Fibroblast of skin of left quadriceps (primary cell): ENCODE data around the gene TMEM150C.
"Not testable (repeated sequence)": the region's sequence is repeated elsewhere in the genome, so short reads cannot be mapped to it uniquely, and the experiment has no call there.

Source experiments
- DNase-seq, 2 experiments: peaks; one replicate each; pipeline ENCODE4 v3.0.0-alpha.2; 2013; ENCODE audit warnings: low read depth in 2 of 2

TMEM150C gene

GRCh38 chr4:82515705-82516104, 46.1 kb downstream of the TMEM150C start:
- DNase-seq: peak; percentile 72 to 73

GRCh38 chr4:82513382-82513781, 48.4 kb downstream of the TMEM150C start:
- no peak for DNase-seq

GRCh38 chr4:82510216-82510615, 51.6 kb downstream of the TMEM150C start:
- DNase-seq: no peak

GRCh38 chr4:82508806-82509428, 52.9 kb downstream of the TMEM150C start:
- DNase-seq: no peak

- DNase-seq: no peak
Observed at GRCh38 chr4:82508011-82508410, 53.8 kb downstream of the TMEM150C start.

- DNase-seq: no peak
Observed at GRCh38 chr4:82501154-82501442, 60.7 kb downstream of the TMEM150C start.

GRCh38 chr4:82500435-82501153, 61.2 kb downstream of the TMEM150C start:
- peak; percentile 60 to 69 for DNase-seq

GRCh38 chr4:82499738-82500434, 61.9 kb downstream of the TMEM150C start:
- no peak for DNase-seq

DNA sequence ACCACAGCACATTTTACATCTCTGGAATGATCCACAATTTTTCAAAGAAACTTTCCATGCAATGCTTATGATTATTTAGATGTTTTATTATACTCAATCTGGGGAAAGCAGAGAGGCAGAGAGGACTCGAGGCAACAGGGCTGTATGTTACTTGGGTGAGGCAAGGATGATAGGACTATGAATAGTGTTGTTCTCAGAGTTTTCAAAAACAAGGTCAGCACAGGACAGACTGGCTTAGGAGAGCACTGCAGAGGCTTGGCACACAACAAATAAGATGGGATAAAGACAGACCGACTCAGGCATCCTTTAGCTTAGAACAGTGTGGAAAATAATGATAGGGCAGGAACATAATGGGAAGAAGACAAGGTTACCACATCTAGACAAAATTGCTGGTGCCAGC, 65.4 kb downstream of the TMEM150C start:
- no peak for DNase-seq

GRCh38 chr4:82495666-82496065, 66.1 kb downstream of the TMEM150C start:
- DNase-seq: no peak

- no peak for DNase-seq
Observed at GRCh38 chr4:82493721-82494425, 67.9 kb downstream of the TMEM150C start.

DNA sequence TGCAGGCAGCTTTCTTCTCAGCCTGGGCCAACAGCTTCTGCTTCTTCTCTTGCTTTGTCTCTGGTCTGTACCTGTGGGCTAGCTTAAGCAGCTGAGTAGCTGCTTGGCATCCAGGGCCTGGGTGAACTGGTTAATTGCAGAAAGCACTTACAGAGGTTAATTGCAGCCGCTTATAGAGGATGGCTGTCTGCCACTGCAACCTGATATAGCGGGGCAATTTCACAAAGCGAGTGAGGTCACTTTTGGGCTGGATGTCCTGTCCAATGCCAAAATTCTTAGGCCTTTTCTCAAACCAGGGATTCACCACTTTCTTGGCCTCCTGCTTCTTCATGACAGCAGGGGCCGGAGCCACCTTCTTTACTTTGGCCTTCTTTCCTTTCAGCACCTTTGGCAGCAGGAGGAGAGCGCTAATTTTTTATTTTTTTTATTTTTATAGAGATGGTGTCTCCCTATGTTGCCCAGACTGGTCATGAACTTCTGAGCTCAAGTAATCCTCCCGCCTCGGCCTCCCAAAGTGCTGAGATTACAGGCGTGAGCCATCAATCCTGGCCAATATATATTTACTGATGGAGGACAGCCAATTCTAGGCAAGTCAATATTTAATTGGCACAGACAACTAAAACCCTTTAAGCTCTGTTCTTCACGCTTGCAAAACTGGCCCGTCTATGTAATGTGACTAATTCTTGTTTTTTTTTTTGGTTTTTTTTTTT, 70.4 kb downstream of the TMEM150C start:
- no peak for DNase-seq

GRCh38 chr4:82489987-82490386, 71.8 kb downstream of the TMEM150C start:
- DNase-seq: no peak

DNA sequence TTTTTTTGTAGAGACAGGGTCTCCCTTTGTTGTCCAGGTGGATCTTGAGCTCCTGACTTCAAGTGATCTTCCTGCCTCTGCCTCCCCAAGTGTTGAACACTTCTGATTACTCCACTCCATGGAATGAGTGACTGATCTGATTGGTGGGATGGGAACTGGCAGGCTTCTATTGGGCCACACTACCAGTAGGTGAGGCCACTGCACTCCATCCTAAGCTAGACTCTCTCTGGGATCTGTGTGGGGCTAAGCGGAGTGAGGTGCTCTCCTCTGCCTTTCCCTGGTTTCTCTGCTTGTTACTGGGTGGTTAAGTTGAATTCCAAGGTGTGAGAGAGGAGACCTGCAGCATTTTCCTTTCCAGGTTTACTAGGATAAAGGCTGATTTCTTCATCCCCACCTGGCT, 72.7 kb downstream of the TMEM150C start:
- DNase-seq: no peak

DNA sequence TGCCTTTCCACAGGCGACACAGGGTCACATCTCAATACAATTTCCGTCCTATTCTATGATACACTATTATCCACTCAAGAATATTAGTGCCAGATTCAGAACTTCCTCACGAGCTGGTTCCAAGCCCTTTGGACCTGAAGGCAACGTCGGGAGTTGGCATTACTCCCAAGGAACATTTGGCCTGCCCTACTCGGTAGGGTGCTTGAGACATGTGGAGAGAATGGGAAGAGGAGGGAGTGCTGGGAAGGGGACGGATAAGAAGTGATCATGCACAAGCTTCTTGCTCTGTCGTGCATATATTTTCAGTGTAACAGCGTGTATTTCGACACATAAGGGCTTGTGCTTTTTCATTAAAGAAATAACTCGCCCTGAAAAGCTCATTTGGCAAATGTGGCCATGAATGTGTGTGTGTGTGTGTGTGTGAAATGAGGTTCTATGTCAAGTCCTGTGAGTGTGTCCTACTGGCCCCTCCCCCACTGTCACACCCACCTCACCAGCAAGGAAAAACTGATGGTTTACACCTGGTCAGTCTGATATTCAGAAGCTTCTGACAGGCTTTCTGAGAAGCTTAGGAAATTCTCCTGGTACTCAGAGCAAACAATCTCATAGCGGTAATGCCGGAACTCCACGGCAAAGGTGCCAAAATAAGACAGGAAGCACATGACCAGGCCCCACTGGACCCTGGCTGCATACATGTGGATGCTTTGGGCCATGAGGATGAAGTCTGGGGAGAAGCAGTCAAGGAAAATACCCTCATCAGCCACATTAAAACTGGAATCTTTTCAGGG, 76.6 kb downstream of the TMEM150C start:
- DNase-seq: no peak

DNA sequence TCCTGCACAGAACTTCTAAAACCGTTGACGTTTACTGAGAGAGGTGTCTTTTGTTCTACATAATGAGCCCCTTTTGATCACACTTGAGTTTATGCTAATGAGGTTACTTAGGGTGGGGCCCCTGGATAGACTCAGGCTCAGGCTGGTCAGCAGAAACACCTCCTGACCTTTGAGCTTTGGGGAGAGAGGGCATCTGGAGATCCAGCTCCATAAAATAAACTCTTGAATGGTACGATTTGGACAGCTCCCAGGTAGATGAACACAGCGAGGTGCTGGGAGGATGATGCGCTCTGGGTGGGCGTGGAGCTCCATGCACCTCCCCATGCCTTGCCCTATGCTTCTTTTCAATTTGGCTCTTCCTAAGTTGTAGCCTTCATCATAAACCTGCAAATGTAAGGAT, 79.4 kb downstream of the TMEM150C start:
- no peak for DNase-seq

DNA sequence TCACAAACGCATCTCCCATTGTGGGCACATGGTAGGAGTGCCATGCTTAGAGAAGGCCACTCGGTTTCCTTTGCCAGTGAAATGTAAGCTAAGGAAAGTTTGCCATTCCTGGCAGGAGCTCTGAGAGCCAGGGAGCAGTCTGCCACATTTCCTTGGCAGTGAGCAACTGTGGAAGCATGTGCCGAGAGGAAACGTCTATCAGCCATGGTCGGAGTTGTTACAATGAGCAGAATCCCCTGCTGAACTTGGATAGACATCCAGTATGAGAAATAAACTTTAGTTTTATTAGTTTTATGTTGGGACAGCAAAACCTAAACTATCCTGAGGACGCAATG, 80.3 kb downstream of the TMEM150C start:
- no peak for DNase-seq

DNA sequence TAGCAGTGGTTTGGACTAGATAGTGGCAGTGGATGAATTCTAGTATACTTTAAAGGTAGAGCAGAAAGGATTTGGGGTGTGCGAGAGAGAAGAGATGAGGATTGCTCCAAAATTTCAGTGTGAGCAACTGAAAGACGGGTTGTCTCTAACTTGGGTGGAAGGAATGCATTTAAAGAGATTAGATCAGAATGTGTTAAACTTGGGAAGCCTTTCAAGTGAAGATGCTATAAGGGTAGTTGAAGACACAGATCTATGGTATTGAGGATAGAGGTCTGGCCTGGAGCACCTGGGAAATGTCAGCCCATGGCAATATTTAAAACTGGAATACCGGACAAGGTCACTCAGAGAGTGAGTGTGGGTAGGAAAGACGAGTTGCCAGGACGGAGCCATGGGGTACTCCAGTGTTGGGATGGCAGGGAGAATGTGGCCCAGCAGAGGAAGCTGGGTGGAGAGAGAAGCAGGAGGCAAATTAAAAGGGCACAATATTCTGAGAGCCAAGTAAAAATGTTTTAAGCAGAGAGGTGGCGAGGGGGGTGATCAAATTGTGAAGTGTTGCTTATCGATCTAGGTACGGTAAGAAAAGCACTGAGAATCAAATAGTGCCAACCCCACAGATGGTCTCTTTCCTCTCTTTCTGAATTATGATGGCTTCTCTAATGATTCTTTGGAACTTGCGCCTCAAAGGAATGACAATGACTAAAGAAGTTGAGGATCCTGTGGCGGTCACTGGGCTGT, 80.8 kb downstream of the TMEM150C start:
- no peak for DNase-seq

DNA sequence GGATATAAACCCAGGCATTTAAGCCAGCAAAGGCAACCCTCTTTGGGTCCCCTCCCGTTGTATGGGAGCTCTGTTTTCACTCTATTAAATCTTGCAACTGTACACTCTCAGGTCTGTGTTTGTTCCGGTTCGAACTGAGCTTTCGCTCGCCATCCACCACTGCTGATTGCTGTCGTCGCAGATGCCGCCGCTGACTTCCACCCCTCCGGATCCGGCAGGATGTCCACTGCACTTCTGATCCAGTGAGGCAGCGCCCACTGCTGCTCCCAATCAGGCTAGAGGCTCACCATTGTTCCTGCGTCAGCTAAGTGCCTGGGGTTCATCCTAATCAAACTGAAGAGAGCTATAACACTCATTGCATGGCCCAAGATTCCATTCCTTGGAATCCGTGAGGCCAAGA, 82.2 kb downstream of the TMEM150C start:
- DNase-seq: no peak

GRCh38 chr4:82477469-82477868, 84.3 kb downstream of the TMEM150C start:
- not testable (repeated sequence) for DNase-seq

GRCh38 chr4:82475931-82476330, 85.9 kb downstream of the TMEM150C start:
- DNase-seq: not testable (repeated sequence)
